Motor neuron (in vitro differentiated cells): Measurements from ENCODE around the gene TRIP10. TPM values are rescaled to one million over a fixed set of nuclear protein-coding genes. Genes with fewer than 3 reads are reported as not detected.
"Not testable (repeated sequence)": the region's sequence is repeated elsewhere in the genome, so short reads cannot be mapped to it uniquely, and the experiment has no call there.

Source experiments
- ATAC-seq, 8 experiments: fragments of 200-7000 bp; cut with Tn5 transposase; replicated peaks in 6 of 8; 2 replicates each; pipeline ENCODE4 v1.8.0; 2021; ENCODE audit warnings: mild to moderate bottlenecking in 8 of 8, moderate library complexity in 8 of 8
- H3K27ac ChIP-seq, 2 donors: fragments of 250-450 bp; sonication (Bioruptor Pico); 2 replicates each; pipeline ENCODE4 v1.9.0; 2021; ENCODE audit warnings: antibody characterized with exemption in 2 of 2, mild to moderate bottlenecking in 2 of 2, moderate library complexity in 1 of 2
- H3K4me1 ChIP-seq, 2 donors: fragments of 250-450 bp; sonication (Bioruptor Pico); replicated peaks in 1 of 2; 2 replicates each; pipeline ENCODE4 v1.6.1; 2021; ENCODE audit warnings: antibody characterized with exemption in 2 of 2, mild to moderate bottlenecking in 2 of 2, moderate library complexity in 1 of 2
- H3K4me3 ChIP-seq, 5 donors: fragments of 250-450 bp; sonication (Bioruptor Pico); 2 replicates each; pipeline ENCODE4 v1.9.0; 2021; ENCODE audit warnings: antibody characterized with exemption in 5 of 5, mild to moderate bottlenecking in 5 of 5, moderate library complexity in 4 of 5
- WGBS, 10 experiments: fragments of 450-650 bp; shearing (Covaris generic); methylation state at CpG; one replicate each; pipeline ENCODE4 v1.0.0; 2022; 5-methylcytosine and 5-hydroxymethylcytosine counted together
- in situ Hi-C, 9 experiments: fragments of 400-800 bp; cut with MboI; loops; one replicate each; pipeline ENCODE4 v1.15.0; 2021; ENCODE audit warnings: low sequenced_read_pairs in 9 of 9, low pct_unique_long_range_greater_than_20kb in 2 of 9; ENCODE audit not compliant: unreplicated experiment in 9 of 9
- total RNA-seq, 8 experiments: library from RNA; unstranded; fragments of 300-600 nt; gene quantifications; 2 replicates each; pipeline versions ENCODE4 v1.2.3 to v1.2.4, GENCODE V29; 2022

TRIP10 gene
- total RNA-seq, 8 experiments from 2014 or later = 5.8 to 28.7 (median 9.2) TPM

DNA sequence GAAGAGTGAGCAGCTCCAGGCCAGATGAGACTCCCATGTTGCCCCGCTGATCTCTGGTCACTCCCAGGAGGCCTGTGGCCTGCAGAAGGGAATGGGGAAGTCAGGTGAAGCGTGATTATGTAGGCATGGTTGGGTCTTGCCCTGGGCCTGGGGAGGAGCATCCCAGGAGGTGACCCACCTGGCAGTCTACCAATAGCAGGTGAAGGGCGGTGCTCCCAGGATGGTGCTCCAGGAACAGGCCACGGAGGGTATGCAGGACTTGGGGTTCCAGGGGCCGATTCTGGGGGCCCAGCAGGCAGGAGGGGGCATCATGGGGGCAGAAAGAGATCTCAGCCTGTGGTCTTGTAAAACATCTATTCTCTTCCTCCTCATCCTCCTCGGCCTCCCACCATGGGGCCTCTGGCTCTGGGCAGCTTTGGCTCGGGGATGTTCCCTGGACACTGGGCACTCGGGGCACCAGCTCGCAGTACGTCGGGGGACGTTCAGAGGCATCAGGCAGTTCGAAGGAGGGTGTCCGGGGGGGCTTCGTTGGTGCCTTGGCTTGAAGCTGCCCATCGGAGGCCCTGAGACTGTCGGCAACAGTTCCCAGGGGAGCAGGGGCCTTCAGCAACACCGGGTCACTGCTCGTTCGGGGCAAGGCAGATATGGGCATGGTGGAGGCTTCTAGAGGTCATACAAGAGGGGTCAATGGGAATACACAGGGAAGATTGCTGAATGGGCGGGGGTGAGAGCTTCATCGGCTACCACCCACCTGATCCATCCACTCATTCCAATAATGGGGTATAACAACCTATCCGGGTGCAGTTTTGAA, 15.4 kb downstream of the TRIP10 start:
- 76 to 100% (median 100%) methylated on average over 1 to 8 of the region's 23 CpGs; no CpG with 5 or more reads in 2 of the 10 experiments for WGBS, 10 experiments
- in situ Hi-C loops = no loop called here
- Histone ChIP-seq H3K27ac (no peak overlapping the region), H3K4me3 (no peak overlapping the region), H3K4me1 (peaks cover 3 to 11% of the 10 kb centered on the region in 2 donors)
- ATAC-seq = no peak

- WGBS, 10 experiments = 50 to 100% (median 86%) methylated on average over 1 to 2 of the region's 17 CpGs; no CpG with 5 or more reads in 3 of the 10 experiments
- Histone ChIP-seq H3K27ac (no peak overlapping the region), H3K4me1 (no peaks in the 10 kb centered on the region), H3K4me3 (no peak overlapping the region)
- ATAC-seq = no peak
- in situ Hi-C loops = no loop called here
These were observed 21.1 kb downstream of the TRIP10 start for GRCh38 chr19:6760606-6761005.

DNA sequence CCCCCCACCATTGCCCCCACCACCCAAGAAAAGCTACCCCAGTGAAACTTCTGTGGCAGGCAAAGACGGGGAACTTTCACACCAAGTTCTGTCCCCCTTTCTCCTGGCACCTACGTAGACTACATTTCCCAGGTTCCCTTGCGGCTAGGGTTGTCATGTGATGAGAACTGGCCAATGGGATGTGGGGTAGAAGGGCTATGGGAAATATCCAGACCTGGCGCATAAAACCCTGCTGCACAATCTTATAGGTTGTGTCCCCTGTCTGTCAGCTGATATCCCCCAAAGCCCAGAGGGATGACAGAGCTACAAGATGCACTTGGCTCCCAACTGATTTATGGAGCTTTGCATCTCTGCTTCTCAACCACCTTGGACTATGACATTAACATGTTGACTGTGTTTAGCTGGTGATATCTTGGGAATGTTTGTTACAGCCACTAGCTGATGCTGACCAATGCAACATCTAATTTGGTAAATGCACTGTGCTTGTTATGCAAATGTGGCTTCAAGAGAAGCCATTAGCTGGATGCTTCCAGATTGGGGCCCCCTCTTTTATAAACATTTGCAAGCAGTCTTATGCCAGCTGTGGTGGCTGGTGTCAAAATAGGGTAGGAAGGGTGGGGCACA, 21.7 kb downstream of the TRIP10 start:
- peak in 1 of 8 experiments; percentile 52 for ATAC-seq
- H3K27ac ChIP-seq = no peak overlapping the region
- H3K4me1 ChIP-seq = no peaks in the 10 kb centered on the region
- in situ Hi-C loops = no loop called here
- no peak overlapping the region for H3K4me3 ChIP-seq
- WGBS, 10 experiments = 60 to 80% methylated on average over 1 of the region's 4 CpGs; no CpG with 5 or more reads in 8 of the 10 experiments

DNA sequence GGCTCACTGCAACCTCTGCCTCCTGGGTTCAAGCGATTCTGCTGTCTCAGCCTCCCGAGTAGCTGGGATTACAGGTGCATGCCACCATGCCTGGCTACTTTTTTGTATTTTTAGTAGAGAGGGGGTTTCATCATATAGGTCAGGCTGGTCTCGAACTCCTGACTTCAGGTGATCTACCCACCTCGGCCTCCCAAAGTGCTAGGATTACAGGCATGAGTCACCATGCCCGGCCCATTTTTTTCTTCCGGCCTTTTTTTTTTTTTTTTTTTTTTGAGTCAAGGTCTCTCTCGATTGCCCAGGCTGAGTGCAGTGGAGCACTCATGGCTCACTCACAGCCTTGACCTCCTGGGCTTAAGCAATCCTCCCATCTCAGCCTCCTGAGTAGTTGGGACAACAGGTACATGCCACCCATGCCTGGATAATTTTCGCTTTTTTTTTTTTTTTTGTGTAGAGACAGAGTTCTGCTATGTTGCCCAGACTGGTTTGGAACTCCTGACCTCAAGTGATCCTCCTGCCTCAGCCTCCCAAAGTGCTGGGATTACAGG, 22.8 kb downstream of the TRIP10 start:
- ATAC-seq, H3K4me1 ChIP-seq, H3K27ac ChIP-seq, H3K4me3 ChIP-seq, in situ Hi-C loops: not testable (repeated sequence)
- 35 to 100% (median 72%) methylated on average over 1 to 6 of the region's 8 CpGs; no CpG with 5 or more reads in 3 of the 10 experiments for WGBS, 10 experiments

DNA sequence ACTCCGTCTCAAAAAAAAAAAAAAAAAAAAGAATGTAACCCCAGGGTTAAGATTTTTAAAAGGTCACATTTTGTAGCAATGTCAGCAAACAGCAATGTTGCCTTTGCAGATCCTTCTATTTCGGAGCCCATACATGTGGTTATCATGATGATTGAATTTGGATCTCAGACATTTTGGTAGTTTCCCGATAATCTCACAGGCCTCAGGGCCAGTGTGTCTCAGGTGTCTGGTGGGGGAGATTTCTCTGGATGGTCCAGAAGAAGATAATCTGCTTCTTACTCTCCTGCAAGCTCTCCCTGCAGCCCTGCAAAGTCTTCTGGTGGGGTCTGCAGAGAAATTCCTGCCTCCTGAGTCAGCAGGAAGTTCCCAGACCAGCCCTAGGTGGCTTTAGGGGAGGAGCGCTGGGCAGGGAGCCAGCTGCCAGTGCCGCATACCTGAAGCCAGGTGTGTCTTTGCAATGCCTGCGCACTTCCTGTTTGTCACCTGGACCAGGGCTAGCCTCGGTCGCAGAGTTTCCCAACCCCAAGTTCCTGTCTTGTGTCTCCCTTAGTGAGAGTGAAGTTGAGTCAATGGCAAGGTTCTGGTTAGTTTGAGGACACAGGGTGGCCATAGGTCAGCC, 26.4 kb downstream of the TRIP10 start:
- Histone ChIP-seq H3K4me1 (no peaks in the 10 kb centered on the region), H3K4me3 (no peak overlapping the region), H3K27ac (no peak overlapping the region)
- WGBS, 10 experiments = 21 to 100% (median 59%) methylated on average over 1 to 6 of the region's 8 CpGs; no CpG with 5 or more reads in 4 of the 10 experiments
- no peak for ATAC-seq
- in situ Hi-C loops = no loop called here

DNA sequence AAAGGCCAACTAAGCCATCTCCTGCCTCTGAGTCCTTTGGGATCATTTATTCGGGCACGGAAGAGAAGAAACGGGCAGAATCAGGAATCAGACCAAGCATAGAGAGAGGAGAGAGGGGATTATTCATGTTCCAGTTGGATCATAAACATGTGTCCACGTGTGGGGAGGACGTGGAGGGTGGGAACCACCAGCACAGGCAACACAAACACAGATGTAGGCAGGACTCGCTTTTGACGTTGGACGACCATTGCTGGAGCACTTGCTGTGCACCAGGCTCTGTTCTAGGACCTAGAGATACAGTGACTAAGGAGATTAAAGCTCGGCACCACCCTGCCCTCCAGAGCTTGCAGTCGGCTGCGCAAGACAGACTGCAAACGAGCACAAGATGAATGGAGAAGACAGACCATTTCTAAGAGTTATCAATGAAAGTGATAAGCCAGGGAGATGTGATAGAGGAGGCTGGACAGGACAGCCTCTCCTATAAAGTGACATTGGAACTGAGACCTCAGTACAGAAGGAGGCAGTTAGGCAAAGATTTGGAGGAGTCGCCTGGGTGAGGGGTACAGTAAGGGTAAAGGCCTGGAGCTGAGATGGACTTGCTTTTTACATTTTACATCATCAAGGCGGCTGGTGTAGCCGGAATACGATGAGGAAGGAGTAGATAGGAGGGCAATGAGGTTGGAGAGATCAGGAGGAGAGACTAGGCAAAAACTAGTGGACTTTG, 27.0 kb downstream of the TRIP10 start:
- Histone ChIP-seq H3K27ac (no peak overlapping the region), H3K4me1 (no peaks in the 10 kb centered on the region), H3K4me3 (no peak overlapping the region)
- 0 to 57% (median 18%) methylated on average over 1 to 15 of the region's 16 CpGs; no CpG with 5 or more reads in 2 of the 10 experiments for WGBS, 10 experiments
- in situ Hi-C loops = no loop called here
- ATAC-seq = peak in 3 of 8 experiments; percentile 27 to 57 (median 41)

GRCh38 chr19:6767081-6767356, 27.5 kb downstream of the TRIP10 start:
- in situ Hi-C loops = no loop called here
- WGBS, 10 experiments = 0 to 18% (median 12%) methylated on average over 1 to 11 of the region's 15 CpGs; no CpG with 5 or more reads in 6 of the 10 experiments
- peak in 2 of 8 experiments; percentile 29 to 36 for ATAC-seq
- Histone ChIP-seq H3K4me3 (peak overlapping the region in 2 of 5 donors; percentile 3 to 13), H3K27ac (no peak overlapping the region), H3K4me1 (no peaks in the 10 kb centered on the region)

DNA sequence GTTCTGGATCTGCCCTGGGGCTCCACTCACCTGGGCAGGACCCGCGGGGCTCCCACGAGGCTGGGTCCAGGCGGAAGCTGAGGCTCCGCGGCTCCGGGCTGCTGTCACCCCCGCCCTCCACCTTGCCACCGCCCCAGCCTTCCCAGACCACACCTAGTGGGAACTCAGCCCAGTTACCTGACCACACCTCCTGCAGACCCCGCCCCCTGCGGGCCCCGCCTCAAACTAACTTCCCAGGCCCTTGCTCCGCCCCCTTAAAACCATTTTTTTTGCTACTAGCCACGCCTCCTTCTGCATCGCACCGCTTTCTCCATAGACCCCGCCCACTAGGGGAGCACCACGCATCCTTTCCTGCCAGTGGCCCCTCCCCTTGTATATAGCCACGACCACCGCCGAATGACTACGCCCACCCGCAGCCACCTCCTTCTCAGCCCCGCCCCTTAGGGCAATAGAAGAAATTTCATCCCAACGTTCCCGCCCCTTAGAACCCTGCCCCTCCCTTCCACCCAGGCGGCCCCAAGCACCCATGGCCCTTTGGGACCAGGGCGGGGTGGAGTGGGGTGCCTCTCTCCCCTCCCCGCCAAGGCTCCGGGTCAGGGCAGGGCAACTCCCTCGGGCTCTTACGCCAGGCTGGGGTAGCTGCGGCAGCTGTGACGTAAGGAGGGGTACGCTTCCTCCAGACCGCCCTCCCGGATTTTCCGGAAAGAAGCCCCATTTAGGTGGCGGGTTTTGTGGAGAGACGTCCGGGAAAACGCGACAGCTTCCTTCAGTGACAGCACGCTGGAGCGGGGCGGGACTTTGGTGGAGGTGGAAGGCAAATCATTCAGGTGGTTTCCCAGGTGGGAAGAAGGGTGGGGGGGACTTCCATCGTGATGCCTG, 28.1 kb downstream of the TRIP10 start, which contains the start of gene SH2D3A:
SH2D3A (minus strand) TSS at position 79 of the 879 bp plus-strand sequence. CDS start 3,687 bp downstream, outside the sequence.
- peak; percentile 10 to 85 (median 47) for ATAC-seq
- Histone ChIP-seq H3K27ac (no peak within 1 kb of the TSS), H3K4me3 (peak within 1 kb of the TSS in 2 of 5 donors; percentile 3 to 13), H3K4me1 (no peaks in the 10 kb centered on the region)
- in situ Hi-C loops = no loop called here
- WGBS, 10 experiments = 0 to 5% (median 0%) methylated on average over 5 to 11 of the region's 47 CpGs; no CpG with 5 or more reads in 7 of the 10 experiments

DNA sequence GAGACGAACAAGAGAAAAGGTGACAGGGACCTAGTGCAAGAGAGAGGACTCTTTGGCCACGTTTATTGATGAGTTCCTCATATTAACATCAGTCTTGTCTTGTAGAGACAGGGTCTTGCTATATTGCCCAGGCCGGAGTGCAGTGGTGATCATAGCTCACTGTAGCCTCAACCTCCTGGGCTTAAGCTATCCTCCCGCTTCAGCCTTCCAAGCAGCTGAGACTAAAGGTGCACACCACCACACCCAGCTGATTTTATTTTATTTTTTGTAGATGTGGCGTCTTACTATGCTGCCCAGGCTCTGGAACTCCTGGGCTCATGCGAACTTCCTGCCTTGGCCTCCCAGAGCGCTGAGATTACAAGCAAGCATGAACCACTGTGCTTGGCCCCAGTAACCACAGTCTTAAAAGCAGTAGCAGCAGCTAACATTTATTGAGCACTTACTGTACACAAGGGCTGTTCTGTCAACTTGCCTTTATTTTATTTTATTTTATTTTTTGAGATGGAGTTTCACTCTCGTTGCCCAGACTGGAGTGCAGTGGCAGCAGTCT, 28.8 kb downstream of the TRIP10 start:
- Histone ChIP-seq H3K4me1 (no peaks in the 10 kb centered on the region), H3K4me3 (no peak overlapping the region), H3K27ac (no peak overlapping the region)
- in situ Hi-C loops = no loop called here
- no peak for ATAC-seq
- WGBS, 10 experiments = 40 to 100% (median 68%) methylated on average over 1 to 5 of the region's 8 CpGs; no CpG with 5 or more reads in 2 of the 10 experiments

- WGBS, 10 experiments = 0 to 100% (median 60%) methylated on average over 1 to 11 of the region's 11 CpGs; no CpG with 5 or more reads in 1 of the 10 experiments
- ATAC-seq = peak in 2 of 8 experiments; percentile 7 to 55
- no peak overlapping the region for H3K4me3 ChIP-seq
These were observed 29.6 kb downstream of the TRIP10 start for GRCh38 chr19:6769006-6769619.

DNA sequence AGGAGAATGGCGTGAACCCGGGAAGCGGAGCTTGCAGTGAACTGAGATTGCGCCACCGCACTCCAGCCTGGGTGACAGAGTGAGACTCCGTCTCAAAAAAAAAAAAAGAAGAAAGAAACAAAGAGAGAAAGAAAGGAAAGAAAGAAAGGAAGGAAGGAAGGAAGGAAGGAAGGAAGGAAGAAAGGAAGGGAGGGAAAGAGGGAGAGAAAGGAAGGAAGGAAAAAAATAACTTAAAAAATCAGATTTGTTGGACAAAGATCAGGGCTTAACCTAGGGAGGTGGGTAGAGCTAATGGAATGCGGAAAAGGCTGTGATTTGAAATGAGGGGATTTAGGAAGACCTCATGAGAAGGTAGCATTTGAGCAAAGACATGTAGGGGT, 32.2 kb downstream of the TRIP10 start:
- in situ Hi-C loops, ATAC-seq, H3K4me1 ChIP-seq, H3K4me3 ChIP-seq, H3K27ac ChIP-seq: not testable (repeated sequence)
- 64 to 94% (median 85%) methylated on average over 3 to 7 of the region's 7 CpGs for WGBS, 10 experiments

More at GRCh38 chr19:6769006-6769619, 29.6 kb downstream of the TRIP10 start:
- no peak overlapping the region for H3K27ac ChIP-seq
- no peaks in the 10 kb centered on the region for H3K4me1 ChIP-seq
- in situ Hi-C loops = no loop called here
